GM11168 (cell line): ENCODE measurements around the gene COL15A1.

ENCODE experiments used
- in situ Hi-C: fragments of 300-500 bp; cut with MboI; formaldehyde crosslinking; loops from one replicate; pipeline ENCODE4 v1.12.0; 2022; ENCODE audit warnings: low sequenced_read_pairs; ENCODE audit not compliant: unreplicated experiment

The COL15A1 gene

GRCh38 chr9:98942906-98943681, 613 bp upstream of the COL15A1 start:
- in situ Hi-C loops = no loop called here

- in situ Hi-C loops = no loop called here
Observed at GRCh38 chr9:98944057-98944733, 488 bp downstream of the COL15A1 start.

GRCh38 chr9:98944734-98945074, 997 bp downstream of the COL15A1 start:
- in situ Hi-C loops = no loop called here

GRCh38 chr9:98949565-98949964, 5.9 kb downstream of the COL15A1 start:
- in situ Hi-C loops = no loop called here

- in situ Hi-C loops = no loop called here
Observed at GRCh38 chr9:98950262-98950661, 6.6 kb downstream of the COL15A1 start.

- in situ Hi-C loops = no loop called here
Observed at GRCh38 chr9:98951967-98952366, 8.3 kb downstream of the COL15A1 start.

GRCh38 chr9:98953581-98954243, 10.0 kb downstream of the COL15A1 start:
- in situ Hi-C loops = no loop called here

- in situ Hi-C loops = no loop called here
Observed at GRCh38 chr9:98954244-98954610, 10.5 kb downstream of the COL15A1 start.

- in situ Hi-C loops = no loop called here
Observed at GRCh38 chr9:98955259-98955658, 11.6 kb downstream of the COL15A1 start.

- in situ Hi-C loops = no loop called here
Observed at GRCh38 chr9:98957826-98958225, 14.1 kb downstream of the COL15A1 start.

- in situ Hi-C loops = no loop called here
Observed at GRCh38 chr9:98958271-98958984, 14.7 kb downstream of the COL15A1 start.

GRCh38 chr9:98960409-98960808, 16.7 kb downstream of the COL15A1 start:
- in situ Hi-C loops = no loop called here

- in situ Hi-C loops = no loop called here
Observed at GRCh38 chr9:98961513-98962180, 17.9 kb downstream of the COL15A1 start.

GRCh38 chr9:98962181-98962560, 18.5 kb downstream of the COL15A1 start:
- in situ Hi-C loops = no loop called here

GRCh38 chr9:98962861-98963260, 19.2 kb downstream of the COL15A1 start:
- in situ Hi-C loops = no loop called here

GRCh38 chr9:98964201-98964600, 20.5 kb downstream of the COL15A1 start:
- in situ Hi-C loops = no loop called here

GRCh38 chr9:98964911-98965336, 21.2 kb downstream of the COL15A1 start:
- in situ Hi-C loops = no loop called here

- in situ Hi-C loops = no loop called here
Observed at GRCh38 chr9:98966676-98967075, 23.0 kb downstream of the COL15A1 start.

GRCh38 chr9:98967257-98967656, 23.6 kb downstream of the COL15A1 start:
- in situ Hi-C loops = no loop called here

GRCh38 chr9:98967680-98968079, 24.0 kb downstream of the COL15A1 start:
- in situ Hi-C loops = no loop called here
